Activated CD8-positive, alpha-beta memory T cell treated with anti-CD3 and anti-CD28 coated beads, Interleukin-2, amount 50 U/mL, for 48 hours (primary cell): Measurements from ENCODE around the gene PABPN1.
"Not testable (repeated sequence)": the region's sequence is repeated elsewhere in the genome, so short reads cannot be mapped to it uniquely, and the experiment has no call there.

ENCODE experiments used
- DNase-seq: peaks from one replicate; pipeline ENCODE4 v3.0.0-alpha.2; 2020

Gene PABPN1

DNA sequence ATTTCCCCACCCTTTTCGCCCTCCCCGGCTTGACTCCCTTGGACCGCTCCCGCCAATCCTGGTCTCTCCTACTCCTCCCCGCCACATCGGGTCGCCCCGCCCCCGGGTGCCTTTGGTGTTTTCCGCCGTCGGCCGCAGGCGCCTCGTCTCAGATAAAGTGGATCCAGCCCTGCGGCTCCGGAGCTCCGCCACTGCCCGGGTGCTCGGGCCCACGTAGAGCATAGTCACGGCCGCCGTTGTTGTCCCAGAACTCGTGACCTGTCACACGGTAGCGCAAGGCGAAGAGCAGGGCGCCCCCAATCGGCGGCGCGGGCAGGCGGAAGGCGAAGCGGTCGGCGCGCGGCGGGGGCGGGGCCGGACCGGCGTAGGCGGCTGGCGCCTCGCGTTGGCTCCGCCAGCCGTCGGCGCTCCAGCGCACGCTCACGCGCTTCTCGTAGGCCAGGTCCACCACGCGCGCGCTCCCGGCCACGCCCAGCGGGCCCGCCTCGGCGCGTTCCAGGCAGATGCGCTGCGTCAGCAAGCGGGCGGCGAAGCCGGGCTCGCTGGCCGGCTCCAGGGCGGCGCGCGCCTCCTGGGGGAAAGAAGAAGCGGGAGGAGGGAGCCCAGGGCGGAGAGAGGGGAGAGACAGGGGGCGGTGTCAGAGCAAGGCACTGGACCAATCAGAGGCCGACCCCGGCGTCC, 19.8 kb upstream of the PABPN1 start:
- peak; percentile 98 for DNase-seq

DNA sequence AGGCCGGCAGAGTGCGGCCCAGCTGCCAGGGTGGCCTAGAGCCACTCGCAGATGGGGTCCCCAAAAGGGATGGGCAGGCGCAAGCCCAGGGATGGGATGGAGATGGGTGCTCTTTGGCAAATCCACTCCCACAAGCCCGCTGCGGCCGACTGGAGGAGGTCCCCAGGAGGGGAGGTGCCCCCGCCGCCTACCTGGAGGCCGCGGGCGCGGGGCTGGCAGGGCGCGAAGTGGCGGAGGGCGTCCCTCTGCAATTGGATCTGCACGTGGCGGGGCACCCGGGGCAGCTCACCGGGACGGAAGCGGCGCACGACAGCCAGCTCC, 19.3 kb upstream of the PABPN1 start:
- DNase-seq = no peak

DNA sequence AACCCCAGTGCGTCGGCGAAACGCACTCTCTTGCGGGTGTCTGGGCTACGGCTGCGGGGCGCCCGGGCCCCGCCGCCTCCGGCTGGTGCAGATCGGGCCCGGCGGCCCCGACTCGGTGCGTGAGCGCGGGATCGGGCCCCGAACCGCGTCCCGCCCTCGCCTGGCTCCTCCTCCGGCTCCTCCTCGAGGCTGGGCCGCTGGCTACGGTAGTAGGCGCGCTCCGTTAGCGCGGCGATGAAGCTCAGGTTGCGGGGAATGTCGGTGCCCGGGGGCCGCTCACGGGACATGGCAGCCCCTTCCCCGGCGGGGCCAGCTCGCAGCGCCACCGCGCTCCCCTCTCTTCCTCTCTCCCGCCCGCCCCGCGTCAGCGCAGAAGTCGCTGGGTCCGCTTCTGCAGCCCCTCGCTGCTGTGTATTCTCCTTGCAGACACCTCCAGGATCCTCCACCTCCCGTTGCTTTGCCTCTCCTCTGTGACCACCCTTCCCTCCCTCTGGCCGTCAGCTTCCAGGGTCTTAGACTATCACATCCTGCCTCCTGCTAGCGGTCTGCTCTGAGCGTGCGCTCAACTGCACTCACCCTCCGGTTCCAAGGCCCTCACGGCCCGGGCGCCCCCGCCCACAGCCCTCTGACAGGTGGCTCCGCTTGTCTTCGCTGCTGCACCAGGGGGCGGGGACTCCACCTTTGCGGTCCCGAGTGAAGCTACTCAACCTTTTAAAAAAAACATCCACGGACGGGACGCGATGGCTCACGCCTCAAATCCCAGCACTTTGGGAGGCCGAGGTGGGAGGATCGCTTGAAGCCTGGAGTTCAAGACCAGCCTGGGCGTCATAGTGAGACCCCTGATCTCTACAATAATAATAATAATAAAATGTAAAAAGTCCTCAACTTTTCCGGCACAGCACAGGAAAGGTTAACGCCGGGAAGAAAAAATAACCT, 18.7 kb upstream of the PABPN1 start, which contains the start of gene PPP1R3E:
Gene PPP1R3E (minus strand): TSS at position 570 of the 936 bp plus-strand sequence. CDS start 283 bp downstream, at position 287.
- peak; percentile 92 for DNase-seq

DNA sequence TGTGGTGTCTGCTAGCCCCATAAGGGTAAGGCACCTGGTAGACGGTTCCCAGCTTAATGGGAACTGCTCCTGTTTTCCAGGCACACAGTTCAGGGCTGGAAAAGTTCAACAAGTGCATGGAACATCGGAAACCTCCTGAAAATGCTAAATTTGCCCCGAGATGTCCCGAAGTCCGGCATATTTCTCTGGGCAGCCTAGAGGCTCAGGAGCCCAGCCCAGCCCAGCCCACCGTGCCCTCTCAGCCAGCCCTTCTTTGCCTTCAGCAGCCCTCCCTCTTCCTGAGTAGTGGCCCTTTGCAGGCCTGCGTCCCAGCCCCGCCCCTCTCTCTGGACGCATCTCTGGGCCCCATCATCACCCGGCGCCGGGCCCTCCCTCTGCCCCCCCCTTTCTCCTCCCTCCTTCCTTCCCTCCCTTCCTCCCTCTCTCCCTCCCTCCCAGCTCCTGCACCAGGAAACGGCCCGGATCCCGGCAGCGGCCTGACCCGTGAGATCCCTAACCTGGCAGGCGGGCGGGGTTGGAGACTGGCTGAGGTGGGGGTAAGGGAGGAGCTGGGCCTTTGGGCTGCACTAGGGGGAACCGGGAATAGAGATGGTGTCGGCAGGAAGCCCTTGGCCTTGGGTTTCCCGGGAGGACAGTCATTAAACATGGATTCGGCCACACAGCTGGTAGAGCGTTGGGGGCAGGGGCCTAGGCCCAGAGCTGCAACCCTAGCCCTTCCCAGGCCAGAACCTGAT, 14.7 kb upstream of the PABPN1 start, which contains the start of gene BCL2L2:
Gene BCL2L2 (plus strand): TSS at position 422 of the 734 bp plus-strand sequence. CDS start 935 bp downstream, outside the sequence.
- no peak for DNase-seq

DNA sequence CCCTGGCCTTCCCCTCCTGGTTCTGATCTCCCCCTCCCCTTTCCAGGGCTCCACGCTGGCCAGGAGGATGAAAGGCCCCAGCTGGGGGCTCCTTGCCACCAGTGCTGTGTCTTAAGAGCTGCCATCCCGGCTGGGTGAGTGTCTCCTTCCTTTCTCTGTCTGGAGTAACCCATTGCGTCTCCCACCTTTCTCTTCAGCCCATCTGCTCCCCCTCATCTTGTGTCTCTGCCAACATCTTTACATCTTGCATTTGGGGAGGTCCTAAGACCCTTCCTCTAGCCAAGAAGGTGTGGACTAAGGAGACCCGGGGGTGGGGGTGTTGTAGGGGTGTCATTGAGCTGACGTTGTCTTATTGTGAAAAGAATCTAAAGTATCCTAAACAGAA, 14.1 kb upstream of the PABPN1 start:
- no peak for DNase-seq

DNA sequence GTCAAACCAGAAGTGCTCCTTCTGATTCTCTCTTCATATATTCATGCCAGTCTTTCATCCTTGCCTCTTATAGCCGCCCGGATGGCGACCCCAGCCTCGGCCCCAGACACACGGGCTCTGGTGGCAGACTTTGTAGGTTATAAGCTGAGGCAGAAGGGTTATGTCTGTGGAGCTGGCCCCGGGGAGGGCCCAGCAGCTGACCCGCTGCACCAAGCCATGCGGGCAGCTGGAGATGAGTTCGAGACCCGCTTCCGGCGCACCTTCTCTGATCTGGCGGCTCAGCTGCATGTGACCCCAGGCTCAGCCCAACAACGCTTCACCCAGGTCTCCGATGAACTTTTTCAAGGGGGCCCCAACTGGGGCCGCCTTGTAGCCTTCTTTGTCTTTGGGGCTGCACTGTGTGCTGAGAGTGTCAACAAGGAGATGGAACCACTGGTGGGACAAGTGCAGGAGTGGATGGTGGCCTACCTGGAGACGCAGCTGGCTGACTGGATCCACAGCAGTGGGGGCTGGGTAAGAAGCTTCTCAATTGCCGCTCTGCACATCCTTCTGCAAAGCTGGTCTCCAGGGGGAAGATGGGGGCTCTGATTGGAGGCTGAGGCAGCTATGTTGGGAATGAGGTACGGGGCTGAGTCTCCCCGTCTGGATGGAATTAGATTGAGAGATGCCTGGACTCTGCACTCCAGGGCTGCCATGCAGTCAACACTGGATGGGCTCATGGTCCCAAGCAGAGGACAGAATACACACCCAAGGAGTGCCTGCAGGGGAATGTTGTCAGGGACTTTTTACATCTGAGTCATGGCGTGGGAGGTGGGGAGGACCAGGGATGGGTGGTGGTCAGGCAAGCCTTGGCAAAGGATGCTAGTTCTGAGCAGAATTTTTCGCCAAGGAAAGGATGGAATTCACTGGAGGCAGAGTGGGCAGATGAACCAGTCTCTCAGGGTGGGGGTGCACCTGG, 13.3 kb upstream of the PABPN1 start:
- DNase-seq = no peak

DNA sequence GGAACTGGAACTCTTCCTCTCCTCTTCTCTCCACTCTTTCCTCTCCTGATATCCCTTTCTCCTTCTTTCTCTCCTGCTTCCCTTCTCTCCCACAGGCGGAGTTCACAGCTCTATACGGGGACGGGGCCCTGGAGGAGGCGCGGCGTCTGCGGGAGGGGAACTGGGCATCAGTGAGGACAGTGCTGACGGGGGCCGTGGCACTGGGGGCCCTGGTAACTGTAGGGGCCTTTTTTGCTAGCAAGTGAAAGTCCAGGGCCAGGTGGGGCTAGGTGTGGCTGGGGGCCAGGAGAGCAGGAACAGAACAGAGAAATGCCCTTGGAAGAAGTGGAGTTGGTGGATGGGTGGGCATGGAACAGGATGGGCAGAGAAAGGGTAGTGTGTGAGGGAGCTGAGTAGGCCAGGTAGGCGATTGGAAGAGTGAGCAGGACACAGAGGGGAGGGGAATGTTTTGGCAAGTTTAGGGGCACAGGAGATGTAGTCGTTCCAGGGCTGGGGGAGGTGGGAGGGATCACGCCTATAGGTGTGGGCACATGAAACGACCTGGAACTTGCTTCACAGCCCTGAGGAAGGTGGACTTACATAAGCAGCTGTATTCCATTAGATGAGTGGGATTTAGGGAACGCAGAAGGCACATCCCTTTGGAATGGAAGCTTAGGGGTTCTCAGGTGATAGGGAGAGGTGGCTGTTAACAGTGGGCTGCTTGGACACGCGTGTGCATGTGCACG, 12.4 kb upstream of the PABPN1 start:
- no peak for DNase-seq

DNA sequence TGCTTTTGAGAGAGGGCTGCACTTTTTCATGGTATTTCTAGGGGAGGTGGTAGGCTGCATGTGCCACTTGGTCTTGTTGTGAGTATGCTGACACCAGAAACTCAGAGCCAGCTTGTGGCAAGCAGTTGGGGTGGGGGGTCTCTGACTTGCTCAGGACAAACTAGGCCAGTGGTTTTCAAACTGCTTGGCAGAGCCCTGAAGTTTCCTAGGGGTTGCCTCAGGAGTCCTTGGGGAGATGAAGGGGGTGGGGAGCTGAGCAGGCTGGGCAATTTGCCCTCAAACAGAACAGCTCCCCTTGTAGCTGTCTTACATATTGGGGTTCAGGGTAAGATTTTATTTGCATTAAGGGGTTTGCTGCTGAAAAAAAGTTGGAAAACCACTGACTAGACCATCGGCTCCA, 10.7 kb upstream of the PABPN1 start:
- DNase-seq = no peak

DNA sequence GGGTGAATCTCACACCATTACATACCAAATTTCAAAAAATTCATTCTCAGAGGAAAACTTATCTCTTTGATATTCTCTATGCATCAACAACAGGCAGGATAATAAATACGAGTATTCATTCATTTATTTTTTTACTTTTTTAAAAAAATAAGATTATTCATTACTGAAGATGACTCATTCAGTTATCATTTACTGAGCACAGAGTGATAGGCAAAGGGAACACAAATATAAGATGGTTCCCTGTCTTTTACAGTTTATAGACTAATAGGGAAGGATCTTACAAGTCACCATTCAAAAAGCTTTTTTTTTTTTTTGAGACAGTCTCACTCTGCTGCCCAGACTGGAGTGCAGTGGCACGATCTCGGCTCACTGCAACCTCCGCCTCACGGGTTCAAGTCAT, 5.0 kb upstream of the PABPN1 start:
- no peak for DNase-seq

DNA sequence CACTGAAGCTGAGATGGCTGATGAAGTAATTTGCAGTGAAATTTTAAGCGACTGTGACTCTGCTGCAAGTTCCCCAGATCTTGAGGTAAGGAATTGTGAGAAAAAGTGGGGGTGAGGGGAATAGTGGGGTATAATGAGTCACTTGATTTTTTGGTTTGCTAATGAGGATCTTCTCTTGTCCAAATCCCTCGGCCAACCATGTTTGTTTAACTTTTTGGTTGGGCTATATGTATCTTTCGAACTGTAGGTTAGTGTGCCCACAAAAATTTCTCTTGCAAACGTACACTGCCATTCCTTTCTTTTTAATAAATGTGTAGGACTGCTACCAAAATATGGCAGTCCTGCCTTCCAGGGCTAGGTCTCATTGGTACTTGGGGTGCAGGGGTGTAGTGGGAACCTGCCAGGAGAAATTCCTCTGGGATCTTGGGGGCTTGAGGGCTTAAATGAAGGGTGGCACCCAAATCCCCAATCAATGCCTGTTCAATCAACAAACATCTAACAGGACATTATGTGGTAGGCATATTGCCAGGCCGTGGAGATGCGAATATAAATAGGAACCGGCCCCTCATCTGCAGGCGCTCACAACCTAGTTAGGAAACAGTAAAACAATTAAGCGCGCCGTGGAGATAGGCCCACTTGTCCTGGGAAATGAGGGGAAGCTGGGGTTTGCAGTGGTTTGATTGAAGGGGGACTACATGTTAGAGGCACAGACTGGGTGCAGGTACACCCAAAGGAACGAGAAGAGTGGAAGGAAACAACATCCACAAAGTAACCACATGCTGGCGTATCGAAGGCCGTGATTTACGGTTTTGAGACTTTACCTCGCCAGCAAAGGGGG, 1.3 kb upstream of the PABPN1 start:
- no peak for DNase-seq

DNA sequence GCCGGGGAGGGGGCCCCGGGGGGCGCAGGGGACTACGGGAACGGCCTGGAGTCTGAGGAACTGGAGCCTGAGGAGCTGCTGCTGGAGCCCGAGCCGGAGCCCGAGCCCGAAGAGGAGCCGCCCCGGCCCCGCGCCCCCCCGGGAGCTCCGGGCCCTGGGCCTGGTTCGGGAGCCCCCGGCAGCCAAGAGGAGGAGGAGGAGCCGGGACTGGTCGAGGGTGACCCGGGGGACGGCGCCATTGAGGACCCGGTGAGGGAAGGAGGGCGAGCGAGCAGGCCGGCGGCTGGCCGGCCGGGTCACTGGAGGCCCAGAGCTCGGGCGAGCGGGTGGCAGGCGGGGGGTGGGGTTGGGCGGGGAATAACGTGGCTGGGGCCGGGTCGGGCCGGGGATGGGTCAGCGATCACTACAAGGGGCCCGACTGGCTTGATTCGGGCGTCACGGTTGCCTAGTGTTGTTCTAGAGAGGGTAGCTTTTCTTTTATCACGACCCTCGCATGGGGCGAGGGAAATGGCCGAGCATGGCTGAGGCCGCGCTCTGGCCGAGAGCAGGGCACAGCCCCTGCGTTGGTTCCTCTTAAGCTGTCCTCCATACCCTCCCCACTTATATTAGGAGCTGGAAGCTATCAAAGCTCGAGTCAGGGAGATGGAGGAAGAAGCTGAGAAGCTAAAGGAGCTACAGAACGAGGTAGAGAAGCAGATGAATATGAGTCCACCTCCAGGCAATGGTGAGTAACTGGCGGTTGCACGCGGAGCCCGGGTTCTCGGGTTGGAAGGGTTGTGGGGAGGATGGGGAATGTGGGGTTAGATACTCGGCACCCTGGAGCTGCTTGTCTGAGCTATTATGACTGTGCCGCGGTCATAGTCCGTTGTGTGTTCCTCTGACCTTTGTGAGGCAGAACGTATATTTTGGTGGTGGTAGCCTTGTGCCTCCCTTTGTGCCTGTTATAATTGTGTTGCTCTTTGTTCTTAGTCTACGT, 603 bp downstream of the PABPN1 start:
- peak; percentile 84 for DNase-seq

DNA sequence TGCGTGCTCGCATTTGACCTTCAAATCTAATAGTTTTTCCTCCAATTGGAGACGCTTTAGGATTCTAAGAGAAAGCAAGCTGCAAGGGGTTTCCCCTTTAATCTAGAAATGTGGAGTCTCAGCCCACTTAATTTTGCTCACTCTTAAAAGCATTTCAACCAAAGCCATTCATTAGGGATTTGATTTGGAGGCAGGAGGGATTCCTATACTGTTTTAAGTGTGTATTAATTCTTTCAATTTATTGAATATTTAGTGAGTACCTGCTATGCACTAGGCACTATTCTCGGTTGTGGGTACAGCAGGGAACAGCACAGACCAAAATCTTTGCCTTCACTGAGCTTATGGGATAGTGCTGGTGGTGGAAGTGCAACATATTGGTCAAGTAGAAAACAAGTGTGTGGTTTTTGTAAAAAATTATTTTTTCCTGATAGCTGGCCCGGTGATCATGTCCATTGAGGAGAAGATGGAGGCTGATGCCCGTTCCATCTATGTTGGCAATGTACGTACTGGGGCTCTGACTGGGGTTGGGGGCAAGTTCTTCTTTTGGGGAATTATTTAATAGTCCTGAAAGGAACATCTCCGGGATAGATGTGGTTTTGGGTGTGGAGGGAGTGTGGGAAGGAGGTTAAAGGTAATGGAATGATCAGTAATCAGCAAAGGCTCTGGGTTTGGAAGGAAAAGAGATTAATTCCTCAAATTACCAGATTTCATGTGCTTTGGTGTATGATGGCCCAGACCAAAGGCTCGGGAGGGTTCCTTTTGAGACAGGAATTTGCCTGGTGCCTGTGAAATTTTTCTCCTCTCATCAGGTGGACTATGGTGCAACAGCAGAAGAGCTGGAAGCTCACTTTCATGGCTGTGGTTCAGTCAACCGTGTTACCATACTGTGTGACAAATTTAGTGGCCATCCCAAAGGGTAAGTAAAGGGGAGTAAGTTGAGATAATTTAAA, 1.6 kb downstream of the PABPN1 start:
- no peak for DNase-seq

DNA sequence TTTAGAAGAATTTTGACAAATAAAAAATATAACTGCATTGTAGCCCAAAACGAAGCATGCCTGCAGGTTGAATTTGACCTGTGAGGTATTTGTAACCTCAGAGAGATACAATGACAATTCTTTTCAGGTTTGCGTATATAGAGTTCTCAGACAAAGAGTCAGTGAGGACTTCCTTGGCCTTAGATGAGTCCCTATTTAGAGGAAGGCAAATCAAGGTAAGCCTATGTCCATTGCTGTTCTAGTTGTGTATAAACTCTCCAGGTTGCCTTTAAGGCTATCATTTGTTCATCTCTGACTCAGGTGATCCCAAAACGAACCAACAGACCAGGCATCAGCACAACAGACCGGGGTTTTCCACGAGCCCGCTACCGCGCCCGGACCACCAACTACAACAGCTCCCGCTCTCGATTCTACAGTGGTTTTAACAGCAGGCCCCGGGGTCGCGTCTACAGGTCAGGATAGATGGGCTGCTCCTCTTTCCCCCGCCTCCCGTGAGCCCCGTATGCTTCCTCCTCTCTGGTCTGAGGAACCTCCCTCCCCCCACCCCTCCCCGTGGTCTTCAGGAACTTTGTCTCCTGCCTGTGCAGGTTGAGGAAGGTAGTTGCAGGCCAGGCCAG, 2.7 kb downstream of the PABPN1 start:
- DNase-seq = no peak

DNA sequence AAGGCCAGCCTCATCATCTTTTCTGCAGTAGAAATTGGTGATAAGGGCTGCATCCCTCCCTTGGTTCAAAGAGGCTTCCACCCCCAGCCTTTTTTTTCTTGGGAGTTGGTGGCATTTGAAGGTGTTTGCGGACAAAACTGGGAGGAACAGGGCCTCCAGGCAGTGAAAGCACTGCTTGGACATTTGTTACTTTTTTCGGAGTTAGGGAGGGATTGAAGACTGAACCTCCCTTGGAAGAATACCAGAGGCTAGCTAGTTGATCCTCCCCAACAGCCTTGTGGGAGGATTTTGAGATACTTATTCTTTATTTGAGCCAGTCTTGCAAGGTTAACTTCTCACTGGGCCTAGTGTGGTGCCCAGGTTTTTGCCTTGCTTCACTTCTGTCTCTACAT, 3.2 kb downstream of the PABPN1 start:
- DNase-seq = no peak

DNA sequence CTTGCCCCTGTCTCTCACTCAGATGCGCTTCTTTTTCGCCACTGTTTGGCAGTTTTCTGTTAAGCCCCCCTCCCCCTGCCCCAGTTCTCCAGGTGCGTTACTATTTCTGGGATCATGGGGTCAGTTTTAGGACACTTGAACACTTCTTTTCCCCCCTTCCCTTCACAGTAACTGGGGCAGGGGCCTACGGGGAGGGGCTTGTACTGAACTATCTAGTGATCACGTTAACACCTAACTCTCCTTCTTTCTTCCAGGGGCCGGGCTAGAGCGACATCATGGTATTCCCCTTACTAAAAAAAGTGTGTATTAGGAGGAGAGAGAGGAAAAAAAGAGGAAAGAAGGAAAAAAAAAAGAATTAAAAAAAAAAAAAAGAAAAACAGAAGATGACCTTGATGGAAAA, 3.7 kb downstream of the PABPN1 start:
- no peak for DNase-seq

DNA sequence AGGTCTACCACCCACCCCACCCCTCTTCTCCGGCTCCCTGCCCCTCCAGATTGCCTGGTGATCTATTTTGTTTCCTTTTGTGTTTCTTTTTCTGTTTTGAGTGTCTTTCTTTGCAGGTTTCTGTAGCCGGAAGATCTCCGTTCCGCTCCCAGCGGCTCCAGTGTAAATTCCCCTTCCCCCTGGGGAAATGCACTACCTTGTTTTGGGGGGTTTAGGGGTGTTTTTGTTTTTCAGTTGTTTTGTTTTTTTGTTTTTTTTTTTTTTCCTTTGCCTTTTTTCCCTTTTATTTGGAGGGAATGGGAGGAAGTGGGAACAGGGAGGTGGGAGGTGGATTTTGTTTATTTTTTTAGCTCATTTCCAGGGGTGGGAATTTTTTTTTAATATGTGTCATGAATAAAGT, 4.5 kb downstream of the PABPN1 start:
- not testable (repeated sequence) for DNase-seq

DNA sequence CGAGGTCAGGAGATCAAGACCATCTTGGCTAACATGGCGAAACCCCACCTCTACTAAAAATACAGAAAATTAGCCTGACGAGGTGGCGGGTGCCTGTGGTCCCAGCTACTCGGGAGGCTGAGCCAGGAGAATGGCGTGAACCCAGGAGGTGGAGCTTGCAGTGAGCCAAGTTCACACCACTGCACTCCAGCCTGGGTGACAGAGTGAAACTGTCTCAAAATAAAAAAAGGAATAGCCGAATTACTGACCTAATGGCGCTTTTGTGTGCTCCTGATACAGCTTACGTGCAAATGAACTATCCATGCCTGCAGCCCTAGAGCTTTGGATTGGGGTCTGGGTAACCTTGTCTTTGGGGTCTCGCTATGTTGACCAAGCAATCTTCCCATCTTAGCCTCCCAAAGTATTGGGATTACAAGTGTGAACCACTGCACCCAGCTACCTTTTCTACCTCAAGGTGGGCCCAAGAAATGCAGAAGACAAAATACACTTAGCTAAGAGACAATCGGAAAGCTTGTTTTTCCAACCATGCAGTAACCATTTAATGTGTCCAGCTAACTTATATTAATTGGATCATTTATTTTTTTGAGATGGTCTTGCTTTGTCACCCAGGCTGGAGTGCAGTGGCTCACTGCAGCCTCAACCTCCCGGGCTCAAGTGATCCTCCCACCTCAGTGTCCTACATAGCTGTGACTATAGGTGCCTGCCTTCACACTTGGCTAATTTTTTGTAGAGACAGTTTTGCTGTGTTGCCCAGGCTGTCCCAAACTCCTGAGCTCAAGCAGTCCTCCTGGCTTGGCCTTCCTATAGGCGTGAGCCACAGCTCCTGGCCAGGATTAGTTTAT, 5.5 kb downstream of the PABPN1 start:
- no peak for DNase-seq
